CD4-positive, CD25-positive, alpha-beta regulatory T cell (primary cell): Measurements from ENCODE around the gene EXOSC5. TPM values are rescaled to one million over a fixed set of nuclear protein-coding genes. Genes with fewer than 3 reads are reported as not detected.

Experiments
- ATAC-seq, 2 donors: fragments of 150-1000 bp; cut with Tn5 transposase; one replicate each; pipeline ENCODE4 v1.10.0; 2021; ENCODE audit warnings: low read depth in 2 of 2, moderate number of reproducible peaks in 2 of 2, moderate library complexity in 1 of 2
- DNase-seq, 3 donors: peaks; one replicate each; pipeline versions ENCODE4 v3.0.0 to v3.0.0-alpha.2; 2012 to 2022; ENCODE audit warnings: mixed read lengths in 1 of 3
- H3K27ac ChIP-seq: one replicate; pipeline ENCODE4 v1.7.0; 2013; ENCODE audit warnings: mild to moderate bottlenecking, low read length; ENCODE audit not compliant: insufficient read depth, poor library complexity, severe bottlenecking
- H3K27me3 ChIP-seq: one replicate; pipeline ENCODE4 v1.7.0; 2013; ENCODE audit warnings: low read length; ENCODE audit not compliant: control insufficient read depth, insufficient read depth
- H3K36me3 ChIP-seq: one replicate; pipeline ENCODE4 v1.7.0; 2013; ENCODE audit warnings: mild to moderate bottlenecking, low read length, moderate library complexity; ENCODE audit not compliant: control insufficient read depth, insufficient read depth
- H3K4me1 ChIP-seq: 2 replicates; pipeline ENCODE4 v1.7.0; 2013; ENCODE audit warnings: mild to moderate bottlenecking, low read length; ENCODE audit not compliant: insufficient read depth, control insufficient read depth, poor library complexity, severe bottlenecking
- H3K4me3 ChIP-seq: one replicate; pipeline ENCODE4 v1.7.0; 2013; ENCODE audit warnings: low read depth, mild to moderate bottlenecking, low read length, moderate library complexity
- H3K9me3 ChIP-seq, 2 experiments: 1 replicate in 1 of 2; 2 replicates in 1 of 2; pipeline ENCODE4 v1.7.0; 2013; ENCODE audit warnings: low read length in 2 of 2, mild to moderate bottlenecking in 1 of 2, moderate library complexity in 1 of 2; ENCODE audit not compliant: control insufficient read depth in 2 of 2
- H3K27ac Mint-ChIP-seq, 3 donors: one replicate each; pipeline ENCODE4 v1.8.0; 2020 to 2022; ENCODE audit warnings: mild to moderate bottlenecking in 3 of 3, mixed read lengths in 3 of 3, moderate library complexity in 2 of 3
- H3K27me3 Mint-ChIP-seq: one replicate; pipeline ENCODE4 v1.8.0; 2022; ENCODE audit warnings: mild to moderate bottlenecking, mixed read lengths
- H3K36me3 Mint-ChIP-seq: one replicate; pipeline ENCODE4 v1.8.0; 2020; ENCODE audit warnings: mixed read lengths
- H3K4me1 Mint-ChIP-seq, 4 donors: one replicate each; pipeline ENCODE4 v1.8.0; 2020 to 2022; ENCODE audit warnings: mixed read lengths in 4 of 4, mild to moderate bottlenecking in 1 of 4
- H3K4me3 Mint-ChIP-seq, 4 donors: one replicate each; pipeline ENCODE4 v1.8.0; 2020 to 2022; ENCODE audit warnings: mild to moderate bottlenecking in 4 of 4, mixed read lengths in 4 of 4, moderate library complexity in 3 of 4
- H3K9me3 Mint-ChIP-seq, 7 donors: one replicate each; pipeline ENCODE4 v1.8.0; 2020 to 2022; ENCODE audit warnings: mixed read lengths in 7 of 7, mild to moderate bottlenecking in 3 of 7, moderate library complexity in 2 of 7
- polyA plus RNA-seq, 4 donors: library from polyadenylated mRNA; unstranded; fragments of 300-500 nt; fragmentation: Illumina TruSeq; gene quantifications; one replicate each; pipeline ENCODE4 v1.2.3, GENCODE V29; 2021
- total RNA-seq: library from RNA; stranded (reverse); gene quantifications from one replicate; pipeline ENCODE4 v1.2.3, GENCODE V29; 2022

EXOSC5 gene
- total and polyA plus RNA-seq, 5 donors from 2014 or later: 13.9 to 65.3 (median 55.6) TPM

DNA sequence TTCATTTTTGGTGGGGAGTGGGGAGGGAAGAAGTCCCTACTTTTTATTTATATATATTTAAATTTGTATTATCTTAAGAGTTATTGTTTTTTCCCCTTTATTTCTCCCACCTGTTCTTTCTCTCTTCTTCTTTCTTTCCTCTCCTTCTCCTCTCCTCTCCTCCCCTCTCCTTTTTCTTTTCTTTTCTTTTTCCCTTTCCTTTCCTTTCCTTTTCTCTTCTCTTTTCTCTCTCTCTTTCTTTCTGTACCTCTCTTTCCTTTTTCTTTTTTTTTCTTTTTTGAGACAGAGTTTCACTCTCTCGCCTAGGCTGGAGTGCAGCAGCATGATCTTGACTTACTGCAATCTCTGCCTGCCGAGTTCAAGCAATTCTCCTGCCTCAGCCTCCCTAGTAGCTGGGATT is 2.4 kb upstream of the EXOSC5 start:
- no peaks in the 10 kb centered on the region for H3K9me3 Mint-ChIP-seq
- H3K27ac ChIP-seq: no peak overlapping the region

DNA sequence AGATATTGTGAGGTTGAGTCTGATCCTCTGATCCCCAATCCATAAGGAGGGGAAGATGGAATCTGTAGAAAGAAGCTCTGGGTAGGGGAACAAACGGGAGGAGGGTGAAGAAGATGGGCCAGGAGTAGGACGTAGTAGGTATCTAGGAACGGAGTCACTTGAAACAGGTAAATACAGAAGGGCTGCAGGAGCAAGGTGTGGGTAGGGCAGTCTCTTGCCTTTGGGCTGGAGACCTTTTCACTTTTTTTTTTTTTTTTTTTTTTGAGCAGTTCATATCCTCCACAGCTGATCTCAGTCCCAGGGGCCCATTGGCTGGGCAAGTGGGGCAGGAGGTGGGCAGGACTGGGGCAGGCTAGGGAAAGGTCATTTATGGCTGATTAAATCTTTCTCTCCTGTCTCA is 1.9 kb upstream of the EXOSC5 start:
- Histone ChIP-seq H3K27me3 (no peaks in the 10 kb centered on the region), H3K27ac (no peak overlapping the region), H3K4me1 (peaks cover 31% of the 10 kb centered on the region), H3K9me3 (no peaks in the 10 kb centered on the region), H3K36me3 (no peaks in the 10 kb centered on the region), H3K4me3 (peak overlapping the region; percentile 100)
- Mint-ChIP-seq H3K27me3 (no peaks in the 10 kb centered on the region), H3K4me3 (peak overlapping the region; percentile 79 to 98 (median 96)), H3K9me3 (no peaks in the 10 kb centered on the region), H3K27ac (peak overlapping the region in 2 of 3 donors; percentile 46 to 99), H3K4me1 (peaks cover 25 to 59% (median 37%) of the 10 kb centered on the region in 4 donors), H3K36me3 (peaks cover 14% of the 10 kb centered on the region)
- no peak for DNase-seq
- ATAC-seq: no peak

More for the DNA sequence above, 2.4 kb upstream of the EXOSC5 start:
- H3K36me3 ChIP-seq: no peaks in the 10 kb centered on the region
- Mint-ChIP-seq H3K4me1 (peaks cover 25 to 59% (median 37%) of the 10 kb centered on the region in 4 donors), H3K27ac (peak overlapping the region in 2 of 3 donors; percentile 31 to 88), H3K4me3 (peak overlapping the region in 3 of 4 donors; percentile 95 to 98 (median 96)), H3K27me3 (no peaks in the 10 kb centered on the region), H3K36me3 (peaks cover 14% of the 10 kb centered on the region)
- ATAC-seq (no peak), DNase-seq (no peak)
- no peaks in the 10 kb centered on the region for H3K27me3 ChIP-seq
- no peak overlapping the region for H3K4me3 ChIP-seq
- H3K9me3 ChIP-seq: no peaks in the 10 kb centered on the region
- peaks cover 31% of the 10 kb centered on the region for H3K4me1 ChIP-seq

DNA sequence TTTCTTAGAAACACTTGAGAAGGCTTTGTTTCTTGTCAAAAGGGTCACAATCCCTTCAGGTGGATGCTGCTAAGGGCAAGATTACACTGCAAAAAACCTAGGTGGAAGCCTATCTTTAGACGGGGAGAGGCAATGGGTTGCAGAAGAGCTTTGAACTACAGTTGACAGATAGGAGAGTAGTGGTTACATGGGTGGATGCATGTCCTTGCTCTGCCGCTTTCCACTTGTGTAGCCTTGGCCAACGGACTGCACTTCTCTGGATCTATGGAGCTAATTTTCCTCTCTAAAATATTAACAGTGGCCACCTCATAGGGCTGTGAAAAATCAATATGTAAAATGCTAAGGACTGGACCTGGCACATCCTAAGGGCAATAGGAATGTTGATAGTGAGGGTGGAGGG is 1.4 kb upstream of the EXOSC5 start:
- H3K4me3 ChIP-seq: peak overlapping the region; percentile 100
- peaks cover 31% of the 10 kb centered on the region for H3K4me1 ChIP-seq
- peak overlapping the region; percentile 98 for H3K27ac ChIP-seq
- peak overlapping the region; percentile 79 to 98 (median 96) for H3K4me3 Mint-ChIP-seq
- no peaks in the 10 kb centered on the region for H3K27me3 ChIP-seq
- H3K36me3 Mint-ChIP-seq: peaks cover 14% of the 10 kb centered on the region
- H3K9me3 ChIP-seq: no peaks in the 10 kb centered on the region
- H3K4me1 Mint-ChIP-seq: peaks cover 25 to 59% (median 37%) of the 10 kb centered on the region in 4 donors
- H3K27me3 Mint-ChIP-seq: no peaks in the 10 kb centered on the region
- no peak for DNase-seq
- no peaks in the 10 kb centered on the region for H3K9me3 Mint-ChIP-seq
- H3K36me3 ChIP-seq: no peaks in the 10 kb centered on the region
- no peak for ATAC-seq
- H3K27ac Mint-ChIP-seq: peak overlapping the region in 2 of 3 donors; percentile 46 to 99

DNA sequence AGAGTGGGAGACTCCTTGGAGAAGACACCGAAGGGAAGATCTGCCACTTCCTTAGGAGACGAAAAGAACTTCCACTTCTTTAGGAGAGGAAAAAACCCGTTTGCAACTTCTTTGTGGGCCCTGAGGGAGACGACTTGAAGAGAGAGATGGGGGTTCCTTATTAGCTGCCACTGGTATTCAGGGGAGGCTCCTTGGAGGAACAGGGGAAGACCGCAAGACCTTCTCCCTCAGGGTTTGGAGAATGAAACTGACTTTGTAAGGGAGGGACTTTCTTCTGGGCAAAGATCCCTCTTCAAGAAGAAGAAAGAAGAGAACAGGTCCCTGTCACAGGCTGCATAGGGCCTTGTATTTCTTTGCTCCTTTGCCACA is 875 bp upstream of the EXOSC5 start:
- Histone ChIP-seq H3K4me1 (peaks cover 31% of the 10 kb centered on the region), H3K4me3 (peak overlapping the region; percentile 100), H3K36me3 (no peaks in the 10 kb centered on the region), H3K27me3 (no peaks in the 10 kb centered on the region), H3K9me3 (no peaks in the 10 kb centered on the region), H3K27ac (peak overlapping the region; percentile 98)
- Mint-ChIP-seq H3K27ac (peak overlapping the region; percentile 99 to 100 (median 100)), H3K27me3 (no peaks in the 10 kb centered on the region), H3K36me3 (peaks cover 14% of the 10 kb centered on the region), H3K4me1 (peaks cover 25 to 56% (median 37%) of the 10 kb centered on the region in 4 donors), H3K4me3 (peak overlapping the region; percentile 95 to 99 (median 97)), H3K9me3 (no peaks in the 10 kb centered on the region)
- DNase-seq: no peak
- ATAC-seq: no peak

DNA sequence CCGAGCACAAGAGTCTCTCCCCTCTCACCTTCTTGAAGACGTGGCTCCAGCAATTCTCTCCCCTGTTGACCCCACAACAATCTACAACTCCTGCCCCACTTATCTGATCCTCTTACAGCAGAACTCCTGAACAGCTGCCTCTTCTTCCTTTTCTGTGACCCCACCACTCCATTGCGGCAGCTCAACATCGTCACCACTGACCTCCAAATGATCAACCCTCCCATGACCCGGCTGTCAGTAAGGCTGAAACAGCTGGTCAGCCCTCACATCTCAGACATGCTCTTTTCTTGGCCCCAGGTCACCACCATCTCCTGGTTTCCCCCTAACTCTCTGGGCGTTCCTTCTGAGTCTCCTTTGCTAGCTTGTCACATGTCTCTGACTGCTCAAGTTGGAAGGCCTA is 1.8 kb downstream of the EXOSC5 start:
- Mint-ChIP-seq H3K9me3 (no peaks in the 10 kb centered on the region), H3K4me1 (peaks cover 22 to 47% (median 31%) of the 10 kb centered on the region in 4 donors), H3K27ac (peak overlapping the region; percentile 37 to 99 (median 80)), H3K36me3 (peaks cover 20% of the 10 kb centered on the region), H3K4me3 (peak overlapping the region in 3 of 4 donors; percentile 43 to 98 (median 96)), H3K27me3 (no peaks in the 10 kb centered on the region)
- H3K9me3 ChIP-seq: no peaks in the 10 kb centered on the region
- DNase-seq (no peak), ATAC-seq (no peak)
- no peak overlapping the region for H3K4me3 ChIP-seq
- H3K27me3 ChIP-seq: no peaks in the 10 kb centered on the region
- H3K27ac ChIP-seq: no peak overlapping the region
- H3K4me1 ChIP-seq: peaks cover 31% of the 10 kb centered on the region
- peaks cover 16% of the 10 kb centered on the region for H3K36me3 ChIP-seq

DNA sequence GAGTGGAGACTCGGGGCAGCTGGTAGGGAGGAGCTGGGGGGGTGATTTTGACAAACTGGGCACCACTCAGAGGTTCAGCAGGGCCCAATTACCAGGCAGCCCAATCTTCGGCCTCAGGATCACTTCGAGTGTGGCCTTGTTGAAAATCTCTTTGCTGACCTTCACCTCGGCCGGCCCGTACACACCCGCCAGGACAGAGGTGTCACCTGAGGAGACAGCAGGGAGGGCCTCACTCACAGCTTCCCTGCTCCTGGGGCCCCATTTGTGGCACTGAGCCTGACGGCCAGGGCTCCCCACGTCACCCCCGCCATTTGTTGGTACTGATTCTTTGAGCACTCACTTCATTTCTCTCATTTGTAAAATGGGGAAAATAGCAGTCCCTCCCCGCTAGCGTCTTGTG is 4.4 kb downstream of the EXOSC5 start:
- H3K36me3 ChIP-seq: peaks cover 32% of the 10 kb centered on the region
- H3K36me3 Mint-ChIP-seq: peaks cover 20% of the 10 kb centered on the region
- no peak for ATAC-seq
- H3K4me1 Mint-ChIP-seq: peaks cover 11 to 26% (median 17%) of the 10 kb centered on the region in 4 donors
- H3K9me3 Mint-ChIP-seq: no peaks in the 10 kb centered on the region
- H3K4me1 ChIP-seq: peaks cover 17% of the 10 kb centered on the region
- no peak overlapping the region for H3K4me3 Mint-ChIP-seq
- H3K4me3 ChIP-seq: no peak overlapping the region
- no peak for DNase-seq
- H3K27ac ChIP-seq: no peak overlapping the region
- no peak overlapping the region for H3K27ac Mint-ChIP-seq
- H3K9me3 ChIP-seq: no peaks in the 10 kb centered on the region
- H3K27me3 ChIP-seq: no peaks in the 10 kb centered on the region
- no peaks in the 10 kb centered on the region for H3K27me3 Mint-ChIP-seq

DNA sequence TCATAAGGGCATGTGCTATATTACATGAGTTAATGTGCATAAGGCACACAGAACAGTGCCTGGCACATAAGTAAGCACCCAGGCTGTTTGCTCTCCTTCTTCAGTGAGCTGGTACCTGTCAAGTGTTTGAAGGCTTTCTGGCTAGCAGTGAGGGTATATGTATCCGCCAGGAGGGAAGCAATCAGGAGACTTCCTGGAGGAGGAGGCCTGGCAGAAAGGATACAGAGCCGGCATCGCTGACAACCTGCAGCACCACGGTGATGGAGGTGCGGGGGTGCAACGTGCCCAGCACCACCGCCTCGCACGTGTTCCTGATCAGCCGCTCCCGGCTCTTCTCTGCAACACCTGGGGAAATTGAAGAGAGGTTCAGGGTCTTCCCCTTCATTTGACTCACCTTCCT is 5.5 kb downstream of the EXOSC5 start:
- no peak for ATAC-seq
- Mint-ChIP-seq H3K27ac (no peak overlapping the region), H3K36me3 (peaks cover 20% of the 10 kb centered on the region), H3K4me1 (peaks cover 7 to 16% (median 11%) of the 10 kb centered on the region in 4 donors), H3K9me3 (no peaks in the 10 kb centered on the region), H3K4me3 (peak overlapping the region in 1 of 4 donors; percentile 25), H3K27me3 (no peaks in the 10 kb centered on the region)
- Histone ChIP-seq H3K9me3 (no peaks in the 10 kb centered on the region), H3K27ac (no peak overlapping the region), H3K4me3 (no peak overlapping the region), H3K36me3 (peaks cover 32% of the 10 kb centered on the region), H3K4me1 (peaks cover 13% of the 10 kb centered on the region), H3K27me3 (no peaks in the 10 kb centered on the region)
- no peak for DNase-seq

DNA sequence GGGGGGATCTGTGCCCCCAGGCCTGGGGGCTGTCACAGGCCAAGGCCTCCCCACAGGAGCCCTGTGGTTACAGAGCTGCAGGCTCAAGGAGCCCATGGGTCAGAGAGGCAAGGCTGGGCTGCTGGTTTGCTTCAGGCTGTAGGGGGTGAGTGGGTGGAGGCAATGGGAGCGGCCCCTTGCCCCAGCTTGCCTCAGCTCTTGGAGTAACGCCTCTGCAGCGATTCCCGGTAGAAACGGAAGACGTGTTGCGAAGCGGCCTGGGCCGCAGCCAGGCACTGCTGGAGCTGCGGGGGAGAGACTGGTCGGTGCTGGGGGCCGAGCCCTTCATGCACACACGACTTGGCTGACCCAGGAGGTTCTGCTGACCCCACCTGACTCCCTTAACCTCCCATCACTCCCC is 10.7 kb downstream of the EXOSC5 start:
- no peaks in the 10 kb centered on the region for H3K27me3 Mint-ChIP-seq
- no peak overlapping the region for H3K4me3 ChIP-seq
- no peak overlapping the region for H3K4me3 Mint-ChIP-seq
- peaks cover 26% of the 10 kb centered on the region for H3K36me3 ChIP-seq
- no peaks in the 10 kb centered on the region for H3K9me3 ChIP-seq
- no peaks in the 10 kb centered on the region for H3K9me3 Mint-ChIP-seq
- no peaks in the 10 kb centered on the region for H3K27me3 ChIP-seq
- no peak for ATAC-seq
- no peaks in the 10 kb centered on the region for H3K4me1 ChIP-seq
- no peak for DNase-seq
- peak overlapping the region in 1 of 3 donors; percentile 76 for H3K27ac Mint-ChIP-seq
- no peak overlapping the region for H3K27ac ChIP-seq
- peaks cover 0 to 3% (median 1%) of the 10 kb centered on the region in 4 donors for H3K4me1 Mint-ChIP-seq
- H3K36me3 Mint-ChIP-seq: peaks cover 25% of the 10 kb centered on the region
